Esophagus muscularis mucosa (tissue), 4 donors: Measurements from ENCODE around the gene BAG3.

Experiments
- EP300 ChIP-seq: sonication (generic); formaldehyde crosslinking; IDR thresholded peaks from one replicate; pipeline ENCODE4 v1.6.1; 2017; ENCODE audit warnings: antibody characterized with exemption
- POLR2A ChIP-seq: fragments of 450-650 bp; IDR thresholded peaks from one replicate; pipeline ENCODE4 v1.6.1; 2017; ENCODE audit warnings: antibody characterized with exemption, moderate library complexity, mild to moderate bottlenecking, low read depth
- POLR2AphosphoS5 ChIP-seq, 2 donors: sonication (generic); formaldehyde crosslinking; IDR thresholded peaks; one replicate each; pipeline ENCODE4 v1.6.1; 2017; ENCODE audit warnings: antibody characterized with exemption in 2 of 2
- TF ChIP-seq, protein P1 (sequence below), 3 experiments: fragments of 200-600 bp in 2 of 3; fragments of 450-650 bp in 1 of 3; sonication (generic) in 2 of 3; IDR thresholded peaks; one replicate each; pipeline ENCODE4 v1.5.1; 2017 to 2019; ENCODE audit warnings: antibody characterized with exemption in 3 of 3, mild to moderate bottlenecking in 2 of 3, moderate library complexity in 1 of 3

DNA sequence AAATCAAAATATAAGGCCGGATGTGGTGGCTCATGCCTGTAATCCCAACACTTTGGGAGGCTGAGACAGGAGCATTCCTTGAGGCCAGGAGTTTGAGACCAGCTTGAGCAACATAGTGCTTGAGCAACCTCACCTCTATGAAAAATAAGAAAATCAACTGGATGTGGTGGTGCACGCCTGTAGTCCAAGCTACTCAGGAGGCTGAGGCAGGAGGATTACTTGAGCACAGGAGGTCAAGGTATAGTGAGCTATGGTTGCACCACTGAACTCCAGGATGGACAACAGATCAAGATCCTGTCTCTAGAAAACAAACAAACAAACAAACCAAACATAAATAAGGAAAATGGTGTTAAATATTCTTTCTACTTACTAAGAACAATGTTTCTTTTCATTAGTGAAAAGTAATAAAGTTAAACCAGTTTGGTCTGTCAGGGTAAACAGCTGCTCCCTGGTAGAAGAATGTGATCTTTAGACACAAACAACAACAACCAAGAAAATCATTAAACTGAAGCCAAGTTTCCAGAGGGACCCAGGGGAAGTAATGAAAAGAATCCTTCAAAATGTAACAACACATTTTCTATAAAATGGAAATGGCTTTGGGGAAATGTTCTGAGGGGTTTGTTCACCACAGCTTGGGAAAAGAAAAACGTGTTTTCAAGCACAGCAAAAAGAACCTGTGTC is 17.5 kb upstream of the BAG3 start:
- TF ChIP-seq POLR2A, result no peak
- no peak for TF ChIP-seq POLR2AphosphoS5 (IDR thresholded peaks at IDR 0.05)
- TF ChIP-seq, protein P1, sequence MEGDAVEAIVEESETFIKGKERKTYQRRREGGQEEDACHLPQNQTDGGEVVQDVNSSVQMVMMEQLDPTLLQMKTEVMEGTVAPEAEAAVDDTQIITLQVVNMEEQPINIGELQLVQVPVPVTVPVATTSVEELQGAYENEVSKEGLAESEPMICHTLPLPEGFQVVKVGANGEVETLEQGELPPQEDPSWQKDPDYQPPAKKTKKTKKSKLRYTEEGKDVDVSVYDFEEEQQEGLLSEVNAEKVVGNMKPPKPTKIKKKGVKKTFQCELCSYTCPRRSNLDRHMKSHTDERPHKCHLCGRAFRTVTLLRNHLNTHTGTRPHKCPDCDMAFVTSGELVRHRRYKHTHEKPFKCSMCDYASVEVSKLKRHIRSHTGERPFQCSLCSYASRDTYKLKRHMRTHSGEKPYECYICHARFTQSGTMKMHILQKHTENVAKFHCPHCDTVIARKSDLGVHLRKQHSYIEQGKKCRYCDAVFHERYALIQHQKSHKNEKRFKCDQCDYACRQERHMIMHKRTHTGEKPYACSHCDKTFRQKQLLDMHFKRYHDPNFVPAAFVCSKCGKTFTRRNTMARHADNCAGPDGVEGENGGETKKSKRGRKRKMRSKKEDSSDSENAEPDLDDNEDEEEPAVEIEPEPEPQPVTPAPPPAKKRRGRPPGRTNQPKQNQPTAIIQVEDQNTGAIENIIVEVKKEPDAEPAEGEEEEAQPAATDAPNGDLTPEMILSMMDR (IDR thresholded peaks at IDR 0.05), result no peak
- TF ChIP-seq EP300, result no peak
